Spleen (tissue), 7 donors: Measurements from ENCODE around the gene CLCNKA.

Experiments
- POLR2A ChIP-seq, 3 donors: fragments of 450-650 bp; IDR thresholded peaks; one replicate each; pipeline ENCODE4 v1.5.1; 2017; ENCODE audit warnings: antibody characterized with exemption in 3 of 3, mild to moderate bottlenecking in 1 of 3
- POLR2AphosphoS5 ChIP-seq, 3 donors: sonication (generic); formaldehyde crosslinking; IDR thresholded peaks; one replicate each; pipeline ENCODE4 v1.5.1; 2017; ENCODE audit warnings: antibody characterized with exemption in 3 of 3
- TF ChIP-seq, protein P1 (sequence below), 11 experiments: fragments of 200-600 bp in 7 of 11; fragments of 450-650 bp in 4 of 11; sonication (generic) in 4 of 11; IDR thresholded peaks in 8 of 11; conservative IDR thresholded peaks in 3 of 11; 1 replicate in 7 of 11; 2 replicates in 4 of 11; pipeline versions ENCODE4 v1.4.0 to v1.8.0; 2016 to 2021; ENCODE audit warnings: antibody characterized with exemption in 11 of 11, inconsistent platforms in 4 of 11, mild to moderate bottlenecking in 1 of 11
- donor health status: DM: no; HTN: no; CAD: no; lungs with moderate emphysema.
- donor health status: DM: no; HTN: no; CAD: no.
- donor health status: DM: no; HTN: no; CAD: no.

- no peak for TF ChIP-seq POLR2A (IDR thresholded peaks at IDR 0.05)
- TF ChIP-seq, protein P1, sequence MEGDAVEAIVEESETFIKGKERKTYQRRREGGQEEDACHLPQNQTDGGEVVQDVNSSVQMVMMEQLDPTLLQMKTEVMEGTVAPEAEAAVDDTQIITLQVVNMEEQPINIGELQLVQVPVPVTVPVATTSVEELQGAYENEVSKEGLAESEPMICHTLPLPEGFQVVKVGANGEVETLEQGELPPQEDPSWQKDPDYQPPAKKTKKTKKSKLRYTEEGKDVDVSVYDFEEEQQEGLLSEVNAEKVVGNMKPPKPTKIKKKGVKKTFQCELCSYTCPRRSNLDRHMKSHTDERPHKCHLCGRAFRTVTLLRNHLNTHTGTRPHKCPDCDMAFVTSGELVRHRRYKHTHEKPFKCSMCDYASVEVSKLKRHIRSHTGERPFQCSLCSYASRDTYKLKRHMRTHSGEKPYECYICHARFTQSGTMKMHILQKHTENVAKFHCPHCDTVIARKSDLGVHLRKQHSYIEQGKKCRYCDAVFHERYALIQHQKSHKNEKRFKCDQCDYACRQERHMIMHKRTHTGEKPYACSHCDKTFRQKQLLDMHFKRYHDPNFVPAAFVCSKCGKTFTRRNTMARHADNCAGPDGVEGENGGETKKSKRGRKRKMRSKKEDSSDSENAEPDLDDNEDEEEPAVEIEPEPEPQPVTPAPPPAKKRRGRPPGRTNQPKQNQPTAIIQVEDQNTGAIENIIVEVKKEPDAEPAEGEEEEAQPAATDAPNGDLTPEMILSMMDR (IDR thresholded peaks at IDR 0.05 in 8 of 11, conservative IDR thresholded peaks at IDR 0.05 in 3 of 11), result no peak
- no peak for TF ChIP-seq POLR2AphosphoS5 (IDR thresholded peaks at IDR 0.05)
Measured at GRCh38 chr1:16053781-16054502, 32.1 kb downstream of the CLCNKA start.
